HUES48 (cell line): ENCODE results near the gene CACNA1H.
"Not testable (repeated sequence)": the region's sequence is repeated elsewhere in the genome, so short reads cannot be mapped to it uniquely, and the experiment has no call there.

Source experiments
- H3K27ac ChIP-seq: one replicate; pipeline ENCODE4 v1.7.0; 2013; ENCODE audit warnings: low read depth, low read length, inconsistent platforms
- H3K27me3 ChIP-seq: 2 replicates; pipeline ENCODE4 v1.6.1; 2013; ENCODE audit warnings: mild to moderate bottlenecking, low read length; ENCODE audit not compliant: control insufficient read depth, insufficient read depth
- H3K36me3 ChIP-seq: 2 replicates; pipeline ENCODE4 v1.6.1; 2013; ENCODE audit warnings: low read length; ENCODE audit not compliant: control insufficient read depth, insufficient read depth
- H3K4me1 ChIP-seq: 2 replicates; pipeline ENCODE4 v1.6.1; 2013; ENCODE audit warnings: mild to moderate bottlenecking, low read length; ENCODE audit not compliant: control insufficient read depth, insufficient read depth
- H3K4me3 ChIP-seq: 2 replicates; pipeline ENCODE4 v1.5.1; 2013; ENCODE audit warnings: mild to moderate bottlenecking, low read depth, low read length
- H3K9ac ChIP-seq: 2 replicates; pipeline ENCODE4 v1.6.1; 2013; ENCODE audit warnings: mild to moderate bottlenecking, low read depth, low read length, moderate library complexity
- H3K9me3 ChIP-seq: 2 replicates; pipeline ENCODE4 v1.6.1; 2013; ENCODE audit warnings: low read length; ENCODE audit not compliant: control insufficient read depth, insufficient read depth

The CACNA1H gene

DNA sequence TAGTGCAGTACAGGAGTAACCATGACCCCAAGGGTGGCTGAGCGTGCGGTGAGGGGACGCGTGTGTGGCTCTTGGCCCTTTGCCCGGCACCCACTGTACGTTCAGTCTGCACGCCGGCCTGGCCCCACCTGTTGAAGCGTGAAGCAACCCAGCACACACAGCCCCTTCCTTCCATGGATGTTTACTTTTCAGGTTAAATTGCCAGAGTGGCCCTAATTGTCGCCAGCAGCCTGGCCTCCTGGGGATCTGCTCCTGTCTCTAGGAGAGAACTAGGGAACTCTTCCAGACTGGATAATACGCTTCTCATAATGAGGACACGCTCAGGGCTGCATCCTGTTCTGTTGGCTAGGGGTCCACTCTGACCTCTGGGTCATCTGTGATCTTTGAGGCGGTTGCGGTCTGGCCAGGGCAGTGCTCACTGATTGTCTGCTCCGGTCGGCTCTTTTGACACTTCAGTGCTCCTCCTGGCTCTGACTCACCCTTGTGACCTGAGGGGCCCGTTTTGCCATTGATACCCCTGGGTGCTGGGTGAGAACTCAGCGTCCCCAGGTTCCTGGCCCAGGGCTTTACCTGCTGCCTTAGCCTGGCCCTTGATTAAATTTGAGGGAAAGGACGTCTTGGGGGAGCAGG lies 44.4 kb downstream of the CACNA1H start:
- no peak overlapping the region for H3K9ac ChIP-seq
- no peaks in the 10 kb centered on the region; the same call in 1 of the 2 replicates for H3K4me1 ChIP-seq
- H3K36me3 ChIP-seq, result peaks cover 16% of the 10 kb centered on the region
- H3K27me3 ChIP-seq, result no peaks in the 10 kb centered on the region
- no peak overlapping the region for H3K4me3 ChIP-seq
- no peak overlapping the region for H3K27ac ChIP-seq
- no peaks in the 10 kb centered on the region for H3K9me3 ChIP-seq

DNA sequence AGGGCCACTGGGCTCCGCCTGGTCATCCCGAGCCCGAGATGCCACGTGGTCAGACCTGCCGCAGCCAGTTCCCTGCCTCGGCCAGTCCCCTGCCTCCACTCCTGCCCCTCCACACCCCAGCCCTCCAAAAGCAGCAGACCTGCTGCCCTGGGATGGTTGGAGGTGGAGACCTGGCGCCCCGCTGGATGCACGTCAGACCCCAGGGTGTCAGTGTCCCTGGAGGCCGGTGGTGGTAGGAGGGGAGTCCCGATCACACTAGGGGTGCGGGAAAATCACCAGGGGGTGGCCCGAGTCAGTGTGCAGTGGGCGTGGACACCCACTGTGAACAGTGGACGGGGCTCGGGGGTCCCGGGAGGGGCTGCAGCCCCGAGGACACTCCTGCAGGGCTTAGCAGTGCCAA lies 45.3 kb downstream of the CACNA1H start:
- H3K9ac ChIP-seq, result no peak overlapping the region
- peaks cover 18% of the 10 kb centered on the region for H3K36me3 ChIP-seq
- no peaks in the 10 kb centered on the region for H3K4me1 ChIP-seq
- no peaks in the 10 kb centered on the region for H3K27me3 ChIP-seq
- H3K4me3 ChIP-seq, result no peak overlapping the region
- no peaks in the 10 kb centered on the region for H3K9me3 ChIP-seq
- H3K27ac ChIP-seq, result no peak overlapping the region

DNA sequence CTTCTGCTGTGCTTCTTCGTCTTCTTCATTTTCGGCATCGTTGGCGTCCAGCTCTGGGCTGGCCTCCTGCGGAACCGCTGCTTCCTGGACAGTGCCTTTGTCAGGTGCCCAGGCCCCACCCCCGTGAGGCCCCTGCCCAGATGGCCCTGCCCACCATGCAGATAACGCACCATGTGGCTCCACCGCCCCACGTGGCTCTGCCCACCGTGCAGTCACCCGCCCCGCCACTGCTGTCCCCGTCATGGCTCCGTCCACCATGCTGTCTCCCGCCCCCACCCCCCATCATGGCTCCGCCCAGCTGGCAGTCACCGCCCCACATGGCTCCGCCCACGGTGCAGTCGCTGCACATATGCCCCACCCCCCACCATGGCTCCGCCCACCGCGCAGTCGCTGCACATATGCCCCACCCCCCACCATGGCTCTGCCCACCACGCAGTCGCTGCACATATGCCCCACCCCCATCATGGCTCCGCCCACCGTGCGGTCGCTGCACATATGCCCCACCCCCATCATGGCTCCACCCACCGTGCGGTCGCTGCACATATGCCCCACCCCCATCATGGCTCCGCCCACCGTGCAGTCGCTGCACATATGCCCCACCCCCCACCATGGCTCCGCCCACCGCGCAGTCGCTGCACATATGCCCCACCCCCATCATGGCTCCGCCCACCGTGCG lies 45.9 kb downstream of the CACNA1H start:
- H3K4me1 ChIP-seq, H3K27ac ChIP-seq, H3K9ac ChIP-seq, H3K4me3 ChIP-seq, H3K9me3 ChIP-seq, H3K27me3 ChIP-seq: not testable (repeated sequence)
- H3K36me3 ChIP-seq, result peaks cover 18% of the 10 kb centered on the region

DNA sequence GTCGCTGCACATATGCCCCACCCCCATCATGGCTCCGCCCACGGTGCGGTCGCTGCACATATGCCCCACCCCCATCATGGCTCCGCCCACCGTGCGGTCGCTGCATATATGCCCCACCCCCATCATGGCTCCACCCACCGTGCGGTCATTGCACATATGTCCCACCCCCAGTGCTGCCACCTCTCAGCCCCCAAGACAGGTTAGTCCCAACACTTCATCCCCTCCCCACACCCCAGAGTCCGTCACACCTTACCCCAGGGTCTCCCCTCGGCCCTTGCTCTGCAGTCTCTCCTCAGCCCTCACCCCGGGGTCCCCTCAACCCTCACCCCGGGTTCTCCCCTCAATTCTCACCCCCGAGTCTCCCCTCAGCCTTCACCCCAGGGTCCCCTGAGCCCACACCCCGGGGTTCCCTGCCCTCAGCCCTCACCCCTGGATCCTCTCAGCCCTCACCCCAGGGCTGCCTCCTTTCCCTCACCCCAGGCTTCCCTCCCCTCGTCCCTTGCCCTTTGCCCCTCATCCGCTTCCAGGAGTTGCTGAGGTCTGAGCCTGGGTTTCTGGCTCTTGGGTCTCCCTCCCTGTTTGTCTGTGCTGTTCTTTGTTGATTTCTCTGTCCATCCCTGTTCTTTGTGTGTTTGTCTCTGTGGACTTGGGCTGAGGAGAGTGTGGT lies 46.6 kb downstream of the CACNA1H start:
- Histone ChIP-seq H3K9me3 (no peaks in the 10 kb centered on the region), H3K36me3 (peaks cover 18% of the 10 kb centered on the region), H3K9ac (no peak overlapping the region), H3K27me3 (no peaks in the 10 kb centered on the region), H3K27ac (no peak overlapping the region), H3K4me3 (no peak overlapping the region), H3K4me1 (no peaks in the 10 kb centered on the region)

DNA sequence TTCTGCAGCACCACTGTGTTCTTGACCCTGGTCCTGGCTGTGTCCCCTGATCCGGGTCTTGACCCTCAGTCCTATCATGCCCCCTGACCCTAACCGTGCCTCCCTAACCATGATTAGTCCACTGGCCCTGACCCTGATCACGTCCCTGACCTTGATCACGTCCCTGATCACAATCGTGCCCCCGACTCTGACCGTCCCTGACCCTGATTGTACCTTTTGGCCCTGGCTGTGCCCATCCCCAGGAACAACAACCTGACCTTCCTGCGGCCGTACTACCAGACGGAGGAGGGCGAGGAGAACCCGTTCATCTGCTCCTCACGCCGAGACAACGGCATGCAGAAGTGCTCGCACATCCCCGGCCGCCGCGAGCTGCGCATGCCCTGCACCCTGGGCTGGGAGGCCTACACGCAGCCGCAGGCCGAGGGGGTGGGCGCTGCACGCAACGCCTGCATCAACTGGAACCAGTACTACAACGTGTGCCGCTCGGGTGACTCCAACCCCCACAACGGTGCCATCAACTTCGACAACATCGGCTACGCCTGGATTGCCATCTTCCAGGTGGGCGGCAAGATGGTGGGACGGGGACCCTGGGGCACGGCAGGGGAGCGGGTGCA lies 47.2 kb downstream of the CACNA1H start:
- Histone ChIP-seq H3K36me3 (peaks cover 18% of the 10 kb centered on the region), H3K4me1 (no peaks in the 10 kb centered on the region), H3K9me3 (no peaks in the 10 kb centered on the region), H3K4me3 (no peak overlapping the region), H3K27ac (no peak overlapping the region), H3K9ac (no peak overlapping the region), H3K27me3 (no peaks in the 10 kb centered on the region)

DNA sequence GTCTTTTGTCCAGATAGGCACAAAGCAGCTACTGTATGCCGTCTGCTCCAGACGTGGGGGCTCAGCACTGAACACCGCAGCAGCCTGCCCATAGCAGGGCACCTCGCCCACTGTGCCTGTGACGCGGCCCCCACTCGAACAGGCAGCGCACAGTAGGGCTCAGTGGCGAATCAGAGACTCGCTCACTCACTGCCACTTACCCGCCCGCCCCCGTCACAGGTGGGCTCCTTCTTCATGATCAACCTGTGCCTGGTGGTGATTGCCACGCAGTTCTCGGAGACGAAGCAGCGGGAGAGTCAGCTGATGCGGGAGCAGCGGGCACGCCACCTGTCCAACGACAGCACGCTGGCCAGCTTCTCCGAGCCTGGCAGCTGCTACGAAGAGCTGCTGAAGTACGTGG lies 48.5 kb downstream of the CACNA1H start:
- no peak overlapping the region for H3K9ac ChIP-seq
- H3K27me3 ChIP-seq, result no peaks in the 10 kb centered on the region
- H3K9me3 ChIP-seq, result no peaks in the 10 kb centered on the region

DNA sequence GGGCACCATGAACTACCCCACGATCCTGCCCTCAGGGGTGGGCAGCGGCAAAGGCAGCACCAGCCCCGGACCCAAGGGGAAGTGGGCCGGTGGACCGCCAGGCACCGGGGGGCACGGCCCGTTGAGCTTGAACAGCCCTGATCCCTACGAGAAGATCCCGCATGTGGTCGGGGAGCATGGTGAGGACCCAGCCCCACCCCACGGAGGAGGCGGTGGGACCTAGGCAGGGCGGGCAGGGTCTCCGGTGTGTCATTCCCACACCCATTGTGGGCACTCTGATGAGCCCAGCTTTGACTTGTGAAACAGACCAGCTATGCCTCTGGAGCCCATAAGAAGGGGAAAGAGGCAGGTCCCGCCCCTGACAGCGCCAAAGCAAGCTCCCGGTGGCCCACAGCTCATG lies 49.4 kb downstream of the CACNA1H start:
- H3K36me3 ChIP-seq, result peaks cover 18% of the 10 kb centered on the region
- H3K9me3 ChIP-seq, result no peaks in the 10 kb centered on the region
- no peak overlapping the region for H3K27ac ChIP-seq
- no peaks in the 10 kb centered on the region for H3K4me1 ChIP-seq
- H3K9ac ChIP-seq, result no peak overlapping the region
- H3K27me3 ChIP-seq, result no peaks in the 10 kb centered on the region
- H3K4me3 ChIP-seq, result no peak overlapping the region

More for the DNA sequence above, 48.5 kb downstream of the CACNA1H start:
- Histone ChIP-seq H3K27ac (no peak overlapping the region), H3K4me3 (no peak overlapping the region), H3K36me3 (peaks cover 18% of the 10 kb centered on the region), H3K4me1 (no peaks in the 10 kb centered on the region)

DNA sequence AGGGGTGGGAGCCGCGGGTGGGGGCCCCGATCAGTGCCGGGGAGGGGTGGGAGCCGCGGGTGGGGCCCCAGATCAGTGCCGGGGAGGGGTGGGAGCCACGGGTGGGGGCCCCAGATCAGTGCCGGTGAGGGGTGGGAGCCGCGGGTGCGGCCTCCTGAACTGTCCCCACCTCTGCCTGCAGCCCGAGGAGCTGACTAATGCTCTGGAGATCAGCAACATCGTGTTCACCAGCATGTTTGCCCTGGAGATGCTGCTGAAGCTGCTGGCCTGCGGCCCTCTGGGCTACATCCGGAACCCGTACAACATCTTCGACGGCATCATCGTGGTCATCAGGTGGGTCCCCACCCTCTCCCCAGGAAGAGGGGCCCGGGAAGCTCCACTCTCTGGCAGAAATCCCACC lies 52.0 kb downstream of the CACNA1H start:
- Histone ChIP-seq H3K36me3 (peaks cover 32% of the 10 kb centered on the region), H3K4me3 (no peak overlapping the region), H3K9ac (no peak overlapping the region), H3K9me3 (no peaks in the 10 kb centered on the region), H3K27ac (no peak overlapping the region), H3K27me3 (no peaks in the 10 kb centered on the region), H3K4me1 (no peaks in the 10 kb centered on the region)

DNA sequence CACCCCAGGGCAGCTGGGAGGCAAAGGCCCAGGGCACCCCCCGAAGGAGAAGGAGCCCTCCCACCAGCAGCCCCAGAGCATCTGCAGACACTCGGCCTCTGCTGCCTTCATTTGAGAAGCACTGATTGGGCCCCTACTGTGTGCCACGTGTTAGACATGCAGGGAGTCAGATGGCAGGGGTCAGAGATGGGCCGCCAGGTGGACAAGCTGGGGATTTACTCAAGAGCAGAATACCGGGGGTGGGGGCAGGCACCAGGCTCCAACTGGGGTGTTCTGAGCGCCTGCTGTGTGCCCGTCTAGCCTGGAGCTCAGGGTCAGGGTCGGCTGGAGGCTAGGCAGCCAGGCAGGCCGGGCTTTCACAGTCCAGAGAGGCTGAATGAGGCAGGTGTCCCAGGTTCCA lies 53.4 kb downstream of the CACNA1H start:
- H3K36me3 ChIP-seq, result peaks cover 32% of the 10 kb centered on the region

DNA sequence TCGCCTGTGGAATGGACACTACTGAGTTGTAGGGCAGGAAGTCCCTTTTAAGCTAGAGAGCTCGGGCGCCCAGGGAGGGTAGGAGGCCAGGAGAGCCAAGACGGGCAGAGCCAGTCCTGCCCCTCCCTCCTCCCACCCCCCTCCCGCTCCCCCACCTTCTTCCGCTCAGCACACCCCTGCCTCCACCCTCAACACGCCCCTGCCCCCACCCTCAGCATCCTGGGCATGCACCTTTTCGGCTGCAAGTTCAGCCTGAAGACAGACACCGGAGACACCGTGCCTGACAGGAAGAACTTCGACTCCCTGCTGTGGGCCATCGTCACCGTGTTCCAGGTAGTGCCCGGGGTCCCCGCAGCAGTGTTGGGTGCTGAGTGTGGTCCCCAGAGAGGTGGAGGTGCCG lies 53.9 kb downstream of the CACNA1H start:
- Histone ChIP-seq H3K9me3 (no peaks in the 10 kb centered on the region), H3K27ac (no peak overlapping the region), H3K27me3 (no peaks in the 10 kb centered on the region), H3K9ac (no peak overlapping the region), H3K4me1 (no peaks in the 10 kb centered on the region), H3K4me3 (no peak overlapping the region), H3K36me3 (peaks cover 31% of the 10 kb centered on the region)

More for the DNA sequence above, 53.4 kb downstream of the CACNA1H start:
- no peaks in the 10 kb centered on the region for H3K4me1 ChIP-seq
- no peak overlapping the region for H3K27ac ChIP-seq
- H3K4me3 ChIP-seq, result no peak overlapping the region
- no peaks in the 10 kb centered on the region for H3K27me3 ChIP-seq
- H3K9ac ChIP-seq, result no peak overlapping the region
- H3K9me3 ChIP-seq, result no peaks in the 10 kb centered on the region
